Renal cortex interstitium (tissue), 11 donors: ENCODE data around the gene AMMECR1. TPM values are rescaled to one million over a fixed set of nuclear protein-coding genes. Genes with fewer than 3 reads are reported as not detected.

Source experiments
- DNase-seq, 11 donors: peaks; one replicate each; pipeline ENCODE4 v3.0.0-alpha.2; 2013; ENCODE audit warnings: low read depth in 9 of 11, low spot score in 4 of 11; ENCODE audit errors: extremely low read depth in 1 of 11
- polyA plus RNA-seq, 3 donors: library from polyadenylated mRNA; unstranded; fragments of 120-200 nt; gene quantifications; one replicate each; pipeline ENCODE4 v1.2.1, GENCODE V29; 2013; ENCODE audit not compliant: insufficient read length in 3 of 3

The AMMECR1 gene
- polyA plus RNA-seq, 3 donors = 17.1 to 20.6 (median 19.2) TPM

DNA sequence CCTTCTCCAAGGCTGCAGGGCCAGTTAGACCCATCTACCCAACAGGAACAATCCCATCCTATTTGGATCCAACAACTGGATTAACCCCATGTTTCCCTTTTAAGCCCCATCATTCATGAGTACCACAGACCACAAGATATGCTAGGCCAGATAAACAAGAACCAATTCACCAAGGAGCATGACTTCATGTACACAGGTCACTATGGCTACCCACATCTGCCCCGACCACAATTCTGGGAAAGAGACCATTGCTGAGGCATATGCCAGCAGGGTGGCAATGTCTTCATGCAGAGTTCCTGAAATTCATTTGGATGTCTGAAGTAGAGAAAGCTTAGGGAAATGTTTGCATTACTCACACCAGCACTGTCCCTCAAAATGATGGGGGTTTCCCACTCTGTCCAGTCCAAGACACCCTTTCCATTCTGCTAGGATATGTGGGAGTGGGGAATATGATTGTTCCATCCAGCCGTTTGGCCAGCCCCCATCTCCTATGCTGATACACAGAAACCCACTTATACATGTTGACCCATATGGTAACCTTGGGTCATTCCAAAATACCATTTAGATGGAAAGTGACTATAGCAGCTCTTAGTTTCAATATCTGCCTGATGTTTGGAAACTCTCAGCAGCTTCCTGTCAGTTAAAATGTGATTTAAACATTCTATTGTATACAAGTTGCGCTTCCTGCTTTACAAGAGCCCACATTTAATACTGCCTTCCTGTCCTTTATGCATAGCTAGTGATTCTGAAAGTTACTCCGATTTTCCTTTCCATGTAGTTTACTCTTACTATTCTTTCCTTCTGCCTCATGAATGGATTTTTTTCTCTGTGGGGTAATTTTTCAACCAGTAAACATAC, 129.0 kb downstream of the AMMECR1 start:
- DNase-seq = no peak

GRCh38 chrX:110183314-110183713, 134.6 kb downstream of the AMMECR1 start:
- no peak for DNase-seq

DNA sequence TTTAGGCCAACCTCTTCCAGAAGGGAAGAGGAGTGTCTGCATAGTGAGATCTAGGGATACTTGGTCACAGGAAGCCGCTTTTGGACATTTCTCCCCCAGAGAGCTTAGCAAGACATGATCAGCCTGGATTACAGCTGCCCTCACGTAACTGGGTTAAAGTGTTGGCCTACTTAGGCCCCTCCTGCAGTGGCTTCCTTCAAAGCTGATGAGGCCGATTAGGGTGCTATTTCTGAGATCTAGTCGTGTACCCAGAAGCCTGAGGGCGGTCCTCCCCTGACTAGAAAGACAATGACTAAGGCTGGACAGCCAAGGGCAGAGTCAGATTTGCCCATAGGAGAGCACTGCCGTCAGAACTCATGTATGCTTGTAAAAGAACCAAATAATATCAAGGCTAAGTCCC, 135.0 kb downstream of the AMMECR1 start:
- DNase-seq = no peak

GRCh38 chrX:110182362-110182761, 135.5 kb downstream of the AMMECR1 start:
- no peak for DNase-seq

- DNase-seq = no peak
Observed at GRCh38 chrX:110181459-110182137, 136.3 kb downstream of the AMMECR1 start.

DNA sequence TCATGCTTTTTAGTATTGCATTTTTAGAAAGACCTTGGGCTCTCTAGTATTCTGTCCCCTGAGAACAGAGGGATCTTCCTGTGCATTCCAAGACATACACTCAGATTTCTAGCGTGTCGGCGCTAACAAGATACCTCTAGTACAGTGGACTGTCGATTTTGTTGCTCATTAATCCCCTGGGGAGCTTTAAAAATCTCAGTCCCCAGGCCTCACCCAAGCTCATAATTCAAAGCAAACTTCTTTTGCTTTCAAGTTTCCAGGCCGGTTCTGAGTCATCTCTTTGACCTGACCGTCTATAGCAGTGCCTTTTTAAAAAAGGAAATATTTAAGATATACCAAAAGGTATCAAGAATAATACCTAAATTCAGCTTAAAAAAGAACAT, 137.0 kb downstream of the AMMECR1 start:
- no peak for DNase-seq

- DNase-seq = no peak
Observed at GRCh38 chrX:110180176-110180927, 137.5 kb downstream of the AMMECR1 start.

- no peak for DNase-seq
Observed at GRCh38 chrX:110178179-110178865, 139.6 kb downstream of the AMMECR1 start.

DNA sequence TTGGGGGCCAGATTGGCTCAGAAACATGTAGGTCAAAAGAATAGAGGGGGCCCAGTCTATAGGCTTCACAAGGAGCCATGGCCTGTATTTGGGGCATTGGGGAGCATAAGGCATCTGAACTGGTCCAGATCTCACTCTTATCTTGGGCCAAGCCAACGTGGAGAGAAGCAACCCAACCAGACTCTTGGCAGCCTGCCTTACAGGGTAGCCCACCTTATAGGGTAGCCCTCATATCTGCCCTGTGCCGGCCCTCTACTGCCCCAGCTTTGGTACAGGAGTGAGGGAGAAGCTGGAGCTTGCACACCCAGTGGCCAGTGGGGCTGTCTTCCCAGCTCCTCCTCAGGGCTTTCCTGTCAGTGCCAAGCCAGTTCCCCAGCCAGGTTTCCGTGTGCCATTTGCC, 142.2 kb downstream of the AMMECR1 start:
- DNase-seq = no peak

GRCh38 chrX:110175146-110175545, 142.7 kb downstream of the AMMECR1 start:
- DNase-seq = no peak

DNA sequence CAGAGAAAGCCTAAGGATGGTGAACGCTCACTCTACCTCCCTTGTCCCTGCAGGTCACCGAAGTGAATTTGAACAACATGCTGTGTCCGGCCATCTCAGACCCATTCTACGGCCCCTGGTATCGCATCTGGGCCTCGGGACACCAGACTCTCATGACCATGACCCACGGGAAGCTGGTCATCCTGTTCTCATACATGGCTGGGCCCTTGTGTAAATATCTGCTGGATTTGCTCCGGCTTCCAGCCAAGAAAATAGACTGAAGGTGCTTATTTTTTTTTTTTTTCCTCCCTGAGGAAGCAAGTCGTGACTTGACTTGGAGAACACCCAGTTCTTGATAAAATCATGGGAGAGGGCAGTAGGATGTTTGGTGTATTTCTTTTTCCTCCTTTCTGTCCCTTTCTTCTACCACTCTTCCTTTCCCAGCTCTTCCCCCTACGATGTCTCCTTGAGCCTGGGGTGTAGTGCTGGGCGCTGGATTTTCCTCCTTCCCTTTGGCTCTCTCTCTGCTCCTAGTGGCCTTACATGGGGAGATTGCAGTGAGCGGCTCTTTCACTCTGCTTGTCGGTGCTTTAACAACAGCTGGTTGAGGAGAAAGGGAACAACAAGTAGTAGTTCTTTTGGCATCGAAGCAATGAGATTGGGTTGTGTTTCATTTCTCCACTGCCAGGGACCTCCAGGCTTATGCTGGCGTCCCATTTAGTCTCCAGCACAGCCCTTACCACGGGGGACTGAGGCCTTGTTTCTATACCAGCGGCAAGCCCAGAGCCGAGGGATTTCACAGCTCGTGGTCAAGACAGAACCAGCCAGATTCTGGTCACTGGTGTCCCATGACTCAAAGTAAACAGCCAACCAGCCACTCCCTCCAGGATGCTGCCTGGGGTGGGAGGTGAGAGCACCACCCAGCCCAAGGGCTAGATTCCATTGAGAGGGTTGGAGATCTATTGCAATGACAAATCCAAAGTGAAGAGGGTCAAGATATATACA, 144.4 kb downstream of the AMMECR1 start:
- DNase-seq = no peak

DNA sequence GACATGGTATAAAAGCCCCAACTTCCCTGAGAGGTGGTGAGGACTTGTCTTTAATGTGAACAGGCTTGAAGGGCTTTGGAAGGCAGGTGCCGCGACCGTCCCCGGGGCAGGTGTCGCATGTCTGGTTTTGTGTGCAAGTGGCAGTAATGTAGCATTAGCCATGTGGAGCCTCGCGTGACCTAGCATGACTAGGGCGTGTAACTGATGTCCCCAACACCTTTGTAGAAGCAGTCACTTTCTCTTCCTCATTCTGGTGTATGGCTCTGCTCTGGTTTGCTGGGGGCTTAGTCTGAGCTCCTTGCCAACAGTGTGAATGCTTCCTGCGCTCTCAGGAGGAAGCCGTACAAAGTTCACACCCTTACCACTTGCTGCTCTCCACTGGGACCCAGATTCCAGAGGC, 145.7 kb downstream of the AMMECR1 start:
- DNase-seq = no peak

DNA sequence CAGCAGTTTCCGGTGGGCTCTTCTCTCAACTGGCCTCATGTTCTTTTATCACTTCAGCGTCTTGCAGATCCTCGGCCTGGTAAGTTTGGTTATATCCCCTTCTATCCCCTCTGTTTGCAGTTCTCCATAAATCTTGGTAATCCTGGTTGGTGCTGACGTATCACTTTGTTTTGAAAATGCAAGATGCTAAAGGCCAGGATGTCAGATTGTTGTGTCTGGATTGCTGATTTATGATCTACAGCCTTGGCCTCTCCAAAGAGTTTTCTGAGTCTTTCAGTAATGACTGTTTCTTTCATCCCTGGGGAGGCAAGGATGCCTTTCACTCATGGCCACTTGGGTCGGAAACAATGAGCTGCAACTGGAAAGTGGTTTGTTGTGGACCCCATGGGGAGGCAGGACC, 146.4 kb downstream of the AMMECR1 start:
- no peak for DNase-seq

DNA sequence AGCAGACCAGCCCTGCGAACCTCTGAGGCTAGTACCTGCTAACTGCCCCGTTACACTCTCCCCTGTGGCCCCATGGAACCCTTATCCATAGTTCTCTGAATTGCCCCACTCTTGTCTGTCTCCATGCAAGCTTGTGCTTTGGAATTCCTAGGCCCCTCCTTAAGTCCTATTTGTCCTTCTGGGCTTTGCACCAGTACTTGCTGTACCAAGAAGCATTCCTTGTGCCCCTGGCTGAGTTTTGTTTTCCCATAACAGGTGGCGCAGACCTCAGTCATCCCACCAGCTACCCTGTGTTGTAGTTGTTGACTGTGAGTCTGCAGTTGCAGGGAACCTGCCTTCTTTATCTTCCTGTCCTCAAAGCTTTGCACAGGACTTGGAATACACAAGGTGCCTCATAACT, 147.9 kb downstream of the AMMECR1 start:
- no peak for DNase-seq

DNA sequence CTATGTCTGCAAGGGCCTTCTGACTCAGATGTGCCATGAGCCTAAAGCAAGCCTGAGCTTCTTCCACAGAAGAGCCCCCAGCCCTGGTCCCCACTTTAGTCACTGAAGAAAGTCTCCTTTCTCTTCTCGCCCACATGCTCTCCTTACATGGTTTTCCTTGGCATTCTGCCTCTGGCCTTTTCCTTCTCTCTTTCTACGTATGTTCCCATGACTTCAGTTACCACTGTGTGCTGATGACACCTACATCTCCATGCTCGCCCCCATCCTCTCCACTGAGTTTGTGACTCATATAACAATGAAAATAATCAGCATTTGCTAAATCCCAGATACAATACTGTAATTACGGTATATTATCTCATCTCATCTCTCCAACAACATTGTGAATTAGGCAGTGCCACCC, 149.3 kb downstream of the AMMECR1 start:
- no peak for DNase-seq

DNA sequence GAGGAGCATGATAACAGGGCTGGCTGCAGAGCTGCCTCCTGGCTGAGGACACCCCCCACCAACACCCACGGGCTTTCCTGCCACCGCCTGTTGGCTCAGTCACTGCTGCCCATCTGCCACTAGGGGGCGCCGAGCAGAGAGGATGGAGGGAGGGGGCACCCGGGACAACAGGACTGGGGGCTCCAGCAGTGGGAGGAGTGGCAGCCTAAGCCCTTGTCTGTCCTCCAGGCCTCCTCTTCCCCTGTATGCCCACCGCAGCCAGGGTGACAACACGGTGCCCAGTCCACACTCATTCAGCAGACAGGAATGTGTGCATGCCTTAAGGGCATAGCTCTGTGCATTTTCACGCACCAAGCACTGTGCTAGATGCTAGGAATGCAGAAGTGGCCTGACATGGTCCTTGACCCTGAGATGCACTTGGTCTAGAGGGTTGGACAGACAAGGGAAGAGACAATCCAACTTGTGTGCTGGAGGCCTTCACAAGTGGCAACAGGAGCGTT, 149.9 kb downstream of the AMMECR1 start:
- no peak for DNase-seq

GRCh38 chrX:110163488-110163887, 154.4 kb downstream of the AMMECR1 start:
- DNase-seq = no peak

DNA sequence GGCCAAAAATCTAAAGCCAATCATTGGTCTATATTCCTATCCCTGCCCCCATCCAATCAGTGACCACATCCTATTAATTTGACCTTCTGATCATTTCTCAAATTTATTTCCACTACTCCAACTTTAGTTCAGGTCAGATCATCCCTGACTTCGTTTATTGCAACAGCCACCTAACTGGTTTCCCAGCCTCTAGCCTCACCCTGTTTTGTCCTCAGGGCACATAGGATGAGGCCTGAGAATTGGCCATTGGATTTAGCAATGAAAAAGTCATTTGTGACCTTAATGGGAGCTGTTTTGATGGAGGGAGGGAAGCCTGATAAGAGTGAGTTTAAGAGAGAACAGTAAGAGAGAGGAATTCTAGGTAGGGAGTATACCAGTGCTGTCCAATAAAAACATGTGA, 155.0 kb downstream of the AMMECR1 start:
- DNase-seq = no peak
